Ovary (tissue), 3 donors: ENCODE measurements around the gene CFAP92.

Source experiments
- CTCF ChIP-seq, 3 donors: fragments of 450-650 bp in 2 of 3; fragments of 200-600 bp in 1 of 3; IDR thresholded peaks; one replicate each; pipeline versions ENCODE4 v1.5.1 to v1.8.0; 2016 to 2022; ENCODE audit warnings: antibody characterized with exemption in 3 of 3, mild to moderate bottlenecking in 1 of 3
- EP300 ChIP-seq: sonication (generic); formaldehyde crosslinking; IDR thresholded peaks from one replicate; pipeline ENCODE4 v1.6.1; 2017; ENCODE audit warnings: antibody characterized with exemption
- donor health status: DM: no; HTN: no; CAD: no.

GRCh38 chr3:128973988-128974564 lies 19.8 kb downstream of the CFAP92 start:
- TF ChIP-seq EP300 (no peak), CTCF (IDR thresholded peaks at IDR 0.05) (no peak)
